Fibroblast of skin of abdomen (primary cell): Measurements from ENCODE around the gene PRAME.
"Not testable (repeated sequence)": the region's sequence is repeated elsewhere in the genome, so short reads cannot be mapped to it uniquely, and the experiment has no call there.

Experiments used
- DNase-seq: peaks from one replicate; pipeline ENCODE4 v3.0.0-alpha.2; 2013

The PRAME gene

DNA sequence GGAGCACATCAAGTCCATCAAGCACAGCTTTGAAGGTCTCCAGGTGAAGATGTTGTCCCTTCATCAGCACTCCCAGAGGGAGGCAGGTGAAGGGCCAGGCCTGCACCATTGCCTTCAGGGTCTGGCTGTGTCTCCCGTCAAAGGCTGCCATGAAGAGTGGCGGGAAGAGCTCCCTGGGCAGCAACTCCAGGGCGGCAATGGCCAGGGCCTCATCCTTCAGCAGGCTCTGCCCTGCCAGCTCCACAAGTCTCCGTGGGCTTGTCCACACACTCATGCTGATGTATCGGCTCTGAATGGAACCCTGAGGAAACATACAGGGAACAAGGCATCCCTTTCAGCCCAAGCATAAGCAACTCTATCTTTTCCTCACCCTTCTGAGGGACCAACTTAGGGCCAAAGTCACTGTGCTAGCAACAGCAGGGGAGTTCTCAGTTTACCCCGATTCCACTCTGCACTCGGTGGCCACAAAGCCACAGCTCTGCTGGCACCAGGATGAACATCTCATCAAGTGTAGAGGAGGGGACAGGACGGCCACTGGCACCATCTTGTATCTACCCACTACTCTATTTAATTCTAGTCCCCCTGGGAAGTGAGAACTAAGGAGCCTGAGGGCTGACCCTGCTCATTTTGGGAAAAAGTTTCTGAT lies 8.2 kb downstream of the PRAME start:
- DNase-seq, result no peak

DNA sequence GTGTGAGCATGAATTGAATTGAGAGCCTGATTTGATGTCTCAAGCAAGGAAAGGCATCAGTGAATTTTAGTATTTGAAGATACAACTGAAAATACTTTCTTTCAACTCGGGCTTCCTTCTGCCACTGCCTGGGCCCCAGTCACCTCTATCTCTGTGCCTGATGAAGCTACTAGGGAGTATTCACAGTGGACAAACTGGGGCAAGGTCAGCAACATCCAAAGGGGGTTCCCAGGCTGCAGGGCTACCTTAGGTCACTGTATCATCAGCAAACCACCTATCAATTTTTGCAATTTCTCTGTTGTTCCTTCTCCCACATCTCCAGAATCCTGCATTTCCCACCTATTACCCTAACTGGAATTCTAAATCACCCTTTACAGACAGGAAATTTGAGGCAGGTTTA lies 10.2 kb downstream of the PRAME start:
- DNase-seq, result no peak

DNA sequence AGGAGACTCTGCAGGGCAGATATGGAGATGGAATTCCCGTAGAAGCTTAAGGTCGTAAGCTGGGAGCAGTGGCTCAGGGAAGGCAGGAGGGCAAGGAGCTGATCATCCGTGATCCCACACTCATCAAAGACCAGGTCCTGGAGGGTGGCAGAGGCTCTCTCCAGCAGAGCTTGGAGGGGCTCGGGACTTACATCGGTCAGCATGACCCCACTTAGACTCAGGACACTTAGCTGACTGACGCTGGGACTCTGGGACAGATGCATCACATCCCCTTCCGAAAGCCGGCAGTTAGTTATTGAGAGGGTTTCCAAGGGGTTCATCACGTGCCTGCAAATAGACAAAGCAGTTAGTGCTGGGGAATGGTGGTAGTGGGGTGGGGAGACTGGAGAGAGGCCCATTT lies 10.7 kb downstream of the PRAME start:
- no peak for DNase-seq

DNA sequence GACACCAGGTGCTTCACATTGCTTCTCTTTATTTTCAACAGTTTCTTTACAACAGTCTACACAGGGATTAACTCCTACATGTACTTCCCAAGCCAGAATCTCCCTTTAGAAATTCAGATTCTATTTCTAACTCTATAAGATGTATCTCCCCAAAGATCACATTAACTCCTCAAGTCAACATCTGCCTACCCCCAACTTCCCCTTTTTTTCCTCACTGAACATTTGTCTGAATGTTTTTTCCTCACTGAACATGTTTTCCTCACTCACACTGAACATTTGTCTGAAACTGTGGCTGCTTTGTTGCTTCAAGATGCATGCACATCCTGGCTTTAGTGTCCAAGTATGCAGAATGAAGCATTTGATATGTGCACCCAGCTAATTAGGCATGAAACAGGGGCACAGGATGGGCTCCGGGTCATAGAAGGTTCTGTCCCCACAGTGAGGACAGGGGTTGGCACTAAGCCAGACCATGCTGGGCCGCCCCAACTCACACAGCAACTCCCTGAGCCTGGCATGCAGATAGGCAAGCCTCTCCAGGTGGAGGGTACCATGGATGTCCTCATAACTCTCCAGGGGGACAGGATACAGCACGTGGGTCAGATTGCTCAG lies 11.3 kb downstream of the PRAME start:
- no peak for DNase-seq

DNA sequence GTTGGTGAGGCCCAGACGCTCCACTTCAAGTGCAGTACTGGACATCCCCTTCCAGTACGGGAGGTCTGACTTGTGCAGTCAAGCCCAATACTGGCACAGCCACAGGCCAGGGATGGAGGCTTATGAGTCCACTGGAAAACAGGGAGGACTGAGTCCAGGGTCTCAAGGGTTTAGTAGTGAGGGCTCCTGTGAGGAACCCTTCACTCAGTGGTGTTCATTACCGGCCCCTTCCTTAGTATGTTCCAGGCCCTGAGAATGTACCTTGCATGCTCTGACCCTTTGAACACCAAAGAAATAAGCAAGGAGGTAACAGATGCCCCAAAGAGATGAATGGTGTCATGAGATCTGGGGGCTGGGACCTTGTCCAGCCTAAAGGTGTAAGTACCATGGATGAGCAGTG lies 11.8 kb downstream of the PRAME start:
- no peak for DNase-seq

DNA sequence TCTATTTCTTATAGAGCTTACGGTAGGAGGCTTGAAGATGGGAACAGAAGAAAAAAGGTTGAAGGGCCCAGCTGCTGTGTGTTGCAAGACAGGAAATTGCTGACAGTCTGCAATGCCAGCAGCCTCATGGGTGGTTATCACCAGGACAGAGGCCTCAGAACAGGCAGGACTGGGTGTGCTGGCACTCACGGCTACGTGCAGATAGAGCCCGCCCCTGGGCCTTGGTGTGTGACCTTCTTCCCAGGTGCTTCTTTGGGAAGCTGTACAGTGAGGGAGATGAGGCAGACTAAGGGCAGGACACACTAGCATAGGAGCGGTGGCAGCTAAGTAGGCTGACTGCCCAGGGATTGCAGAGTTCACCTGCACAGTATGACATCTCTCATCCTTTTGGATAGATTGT lies 12.6 kb downstream of the PRAME start:
- DNase-seq, result no peak

DNA sequence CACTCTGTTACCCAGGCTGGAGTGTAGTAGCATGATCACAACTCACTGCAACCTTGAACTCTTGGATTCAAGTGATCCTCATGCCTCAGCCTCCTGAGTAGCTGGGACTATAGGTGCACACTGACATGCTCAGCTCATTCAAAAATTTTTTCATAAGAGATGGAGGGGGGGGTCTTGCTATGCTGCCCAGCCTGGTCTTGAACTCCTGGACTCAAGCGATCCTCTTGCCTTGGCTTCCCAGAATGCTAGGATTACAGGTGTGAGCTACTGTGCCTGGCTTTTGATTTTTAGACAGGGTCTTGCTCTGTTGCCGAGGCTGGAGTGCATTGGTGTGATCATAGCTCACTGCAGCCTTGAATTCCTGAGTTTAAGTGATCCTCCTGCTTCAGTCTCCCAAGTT lies 14.0 kb downstream of the PRAME start:
- no peak for DNase-seq

DNA sequence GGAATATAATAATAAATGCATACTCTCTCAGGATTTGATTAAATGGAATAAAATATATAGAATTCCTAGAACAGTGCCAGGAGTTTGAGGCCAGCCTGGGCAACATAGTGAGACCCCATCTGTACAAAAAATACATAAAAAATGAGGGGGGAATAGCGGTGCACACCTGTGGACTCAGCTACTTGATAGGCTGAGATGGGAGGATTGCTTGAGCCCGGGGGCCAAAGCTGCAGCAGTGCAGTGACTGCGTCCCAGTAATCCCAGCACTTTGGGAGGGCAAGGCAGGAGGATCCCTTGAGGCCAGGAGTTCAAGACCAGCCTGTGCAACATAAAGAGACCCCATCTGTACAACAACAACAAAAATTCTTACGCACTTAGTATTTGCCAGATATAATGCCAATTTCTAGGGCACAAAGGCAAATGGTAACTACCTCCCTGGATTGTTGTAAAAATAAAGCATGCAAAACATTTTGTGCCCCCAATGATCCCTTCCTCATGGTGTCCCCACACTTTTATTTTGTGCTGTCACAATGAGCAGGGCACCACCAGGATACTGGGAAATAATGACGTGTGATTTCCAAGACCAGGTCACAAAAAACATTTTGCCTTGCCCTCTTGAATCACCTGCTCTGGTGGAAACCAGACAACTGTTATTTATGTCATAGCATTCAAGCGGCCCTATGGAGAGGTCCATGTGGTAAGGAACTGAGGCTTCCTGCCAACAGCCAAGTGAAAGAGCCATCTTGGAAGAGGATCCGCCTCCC lies 20.7 kb downstream of the PRAME start:
- no peak for DNase-seq

DNA sequence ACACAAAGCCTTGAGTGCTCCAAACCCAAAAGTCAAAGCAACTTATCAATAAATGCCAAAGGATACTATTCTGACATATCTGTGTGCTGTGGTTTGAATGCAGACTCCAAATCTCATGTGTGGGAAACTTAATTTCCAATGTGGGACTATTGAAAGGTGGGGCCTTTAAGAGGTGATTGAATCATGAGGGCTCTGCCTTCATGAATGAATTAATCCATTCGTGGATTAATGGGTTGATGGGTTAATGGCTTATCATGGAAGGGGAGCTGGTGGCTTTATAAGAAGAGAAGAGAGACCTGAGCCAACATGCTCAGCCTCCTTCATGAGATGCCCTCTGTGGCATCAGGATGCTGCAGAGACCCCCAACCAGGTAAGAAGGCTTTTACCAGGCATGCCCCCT lies 22.1 kb downstream of the PRAME start:
- DNase-seq, result no peak

DNA sequence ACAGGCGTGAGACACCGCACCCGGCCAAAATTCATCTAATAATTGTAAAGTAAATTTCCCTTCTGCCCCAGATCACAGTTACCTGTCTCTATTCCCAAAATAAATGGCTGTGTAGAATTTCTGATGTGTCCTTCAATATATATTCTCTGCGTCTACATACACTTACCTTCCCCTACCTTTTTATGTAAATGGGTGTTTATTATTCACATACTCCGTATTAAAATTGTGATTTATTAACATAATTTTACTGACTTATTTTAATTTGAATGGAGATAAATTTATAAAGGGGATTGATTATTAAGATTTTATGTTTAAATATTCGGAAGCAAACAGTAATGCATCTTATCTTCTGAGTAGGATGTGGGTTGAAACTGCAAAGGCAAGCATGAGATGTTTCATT lies 22.6 kb downstream of the PRAME start:
- DNase-seq, result no peak

DNA sequence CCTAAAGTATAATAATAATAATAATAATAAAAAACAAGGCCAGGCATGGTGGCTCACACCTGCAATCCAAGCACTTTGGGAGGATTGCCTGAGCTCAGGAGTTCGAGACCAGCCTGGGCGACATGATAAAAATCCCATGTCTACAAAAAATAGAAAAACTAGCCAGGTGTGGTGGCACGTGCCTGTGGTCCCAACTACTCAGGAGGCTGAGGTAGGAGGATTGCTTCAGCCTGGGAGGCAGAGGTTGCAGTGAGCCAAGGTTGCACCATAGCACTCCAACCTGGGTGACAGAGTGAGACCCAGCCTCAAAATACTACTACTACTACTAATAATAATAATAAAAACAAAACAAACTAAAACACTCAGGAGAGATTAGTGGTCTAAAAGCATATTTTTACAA lies 23.4 kb downstream of the PRAME start:
- no peak for DNase-seq

DNA sequence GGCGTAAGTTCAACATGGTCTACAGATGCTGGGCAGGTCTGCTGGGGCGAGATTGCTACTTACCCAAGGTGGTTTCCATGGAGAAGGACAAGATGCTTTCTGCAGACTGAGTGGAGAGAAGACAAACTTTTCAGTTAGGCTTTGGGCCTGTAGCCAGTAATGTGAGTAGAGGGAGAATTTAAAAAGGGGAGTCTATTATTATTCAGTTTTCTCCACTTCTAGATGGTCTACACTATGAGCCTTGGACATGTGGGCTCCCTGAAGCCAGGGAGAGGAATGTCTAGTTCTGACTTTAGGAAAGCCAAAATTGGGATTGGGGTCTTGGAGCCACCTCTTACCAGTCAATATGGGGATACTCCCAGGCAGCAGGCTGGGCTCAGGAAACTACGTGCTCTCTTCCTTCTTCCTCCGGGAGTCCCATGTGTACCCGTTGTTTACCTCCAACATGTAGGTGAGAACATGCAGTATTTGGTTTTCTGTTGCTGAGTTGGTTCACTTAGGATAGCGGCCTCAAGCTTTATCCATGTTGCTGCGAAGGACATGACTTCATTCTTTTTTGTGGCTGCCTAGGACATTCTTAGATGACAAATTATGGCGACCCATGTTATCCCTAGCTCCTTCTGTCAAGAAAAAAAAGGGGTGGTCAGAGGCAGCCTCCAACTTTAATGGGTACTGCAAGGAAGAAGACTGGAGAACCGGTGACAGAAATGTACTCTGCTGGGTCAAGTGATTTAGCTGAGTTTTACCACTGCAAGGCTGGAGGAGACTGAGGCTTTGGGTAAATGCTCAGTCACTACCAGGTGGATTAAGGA lies 24.3 kb downstream of the PRAME start:
- no peak for DNase-seq

DNA sequence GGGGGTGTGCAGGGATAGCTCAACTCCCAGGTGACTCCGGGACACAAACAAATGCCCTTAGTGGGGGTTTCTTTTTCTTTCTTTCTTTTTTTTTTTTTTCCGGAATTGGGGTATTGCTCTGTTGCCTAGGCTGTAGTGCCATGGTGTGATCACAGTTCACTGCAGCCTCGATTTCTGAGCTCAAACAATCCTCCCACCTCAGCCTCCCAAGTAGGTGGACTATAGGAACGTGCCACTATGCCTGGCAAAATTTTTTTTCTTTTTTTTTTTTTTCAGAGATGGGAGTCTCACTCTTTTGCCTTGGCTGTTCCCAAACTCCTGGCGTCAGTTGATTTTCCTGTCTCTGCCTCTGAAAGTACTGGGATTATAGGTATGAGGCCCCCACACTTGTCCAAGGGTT lies 25.2 kb downstream of the PRAME start:
- no peak for DNase-seq

DNA sequence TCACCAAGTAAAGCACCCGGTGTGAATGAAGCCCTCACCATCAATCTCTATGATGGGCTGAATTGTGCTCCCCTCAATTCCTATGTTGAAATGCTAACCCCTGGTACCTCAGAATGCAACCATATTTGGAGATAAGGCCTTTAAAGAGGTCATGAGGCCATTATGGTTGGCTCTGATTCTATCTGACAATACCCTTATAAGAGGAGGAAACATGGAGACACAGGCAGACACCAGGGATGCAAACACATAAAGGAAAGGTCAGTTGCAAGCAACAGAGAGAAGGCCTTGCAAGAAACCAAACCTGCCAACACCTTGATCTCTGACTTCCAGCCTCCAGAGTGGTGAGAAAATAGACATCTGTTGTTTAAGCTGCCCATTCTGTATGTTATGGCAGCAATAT lies 25.6 kb downstream of the PRAME start:
- no peak for DNase-seq

DNA sequence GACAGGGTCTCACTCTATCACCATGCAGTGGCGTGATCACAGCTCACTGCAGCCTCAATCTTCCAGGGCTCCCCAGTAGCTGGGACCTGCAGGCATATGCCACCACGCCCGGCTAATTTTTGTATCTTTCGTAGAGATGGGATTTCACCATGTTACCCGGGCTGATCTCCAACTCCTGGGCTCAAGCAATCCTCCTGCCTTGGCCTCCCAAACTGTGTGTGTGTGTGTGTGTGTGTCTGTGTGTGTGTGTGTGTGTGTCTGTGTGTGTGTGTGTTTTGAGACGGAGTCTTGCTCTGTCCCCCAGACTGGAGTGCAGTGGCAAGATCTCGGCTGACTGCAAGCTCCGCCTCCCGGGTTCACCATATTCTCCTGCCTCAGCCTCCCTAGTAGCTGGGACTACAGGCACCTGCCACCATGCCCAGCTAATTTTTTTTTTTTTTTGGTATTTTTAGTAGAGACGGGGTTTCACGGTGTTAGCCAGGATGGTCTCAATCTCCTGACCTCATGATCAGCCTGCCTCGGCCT lies 26.5 kb downstream of the PRAME start:
- not testable (repeated sequence) for DNase-seq

DNA sequence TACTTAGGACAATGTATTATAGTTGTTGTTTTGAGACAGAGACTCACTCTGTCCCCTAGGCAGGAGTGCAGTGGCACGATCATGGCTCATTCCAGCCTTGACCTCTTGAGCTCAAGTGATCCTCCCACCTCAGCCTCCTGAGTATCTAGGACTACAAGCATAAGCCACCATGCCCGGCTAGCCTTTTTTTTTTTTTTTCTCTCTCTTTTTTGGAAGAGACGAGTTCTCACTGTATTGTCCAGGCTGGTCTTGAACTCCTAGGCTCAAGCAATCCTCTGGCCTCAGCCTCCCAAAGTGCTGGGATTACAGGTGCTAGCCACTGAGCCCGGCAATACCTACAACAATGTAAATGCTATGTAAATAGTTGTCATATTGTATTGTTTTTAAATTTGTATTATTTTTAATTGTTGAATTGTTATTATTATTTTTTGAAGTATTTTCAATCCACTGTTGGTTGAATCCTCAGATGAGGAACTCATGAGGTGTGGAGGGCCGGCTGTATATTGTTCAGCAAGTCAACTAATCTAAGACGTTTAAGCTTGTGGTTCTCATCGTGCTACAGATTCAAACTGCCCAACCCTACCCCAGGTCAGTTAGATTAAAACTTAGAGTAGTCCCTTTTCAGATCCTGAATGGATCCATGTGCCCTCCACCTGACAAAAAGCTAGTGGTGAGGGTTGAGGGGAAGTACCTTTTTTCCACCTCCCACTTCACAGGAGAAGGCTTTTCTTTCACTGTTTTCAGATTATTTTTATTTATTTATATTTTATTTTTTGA lies 27.1 kb downstream of the PRAME start:
- no peak for DNase-seq

DNA sequence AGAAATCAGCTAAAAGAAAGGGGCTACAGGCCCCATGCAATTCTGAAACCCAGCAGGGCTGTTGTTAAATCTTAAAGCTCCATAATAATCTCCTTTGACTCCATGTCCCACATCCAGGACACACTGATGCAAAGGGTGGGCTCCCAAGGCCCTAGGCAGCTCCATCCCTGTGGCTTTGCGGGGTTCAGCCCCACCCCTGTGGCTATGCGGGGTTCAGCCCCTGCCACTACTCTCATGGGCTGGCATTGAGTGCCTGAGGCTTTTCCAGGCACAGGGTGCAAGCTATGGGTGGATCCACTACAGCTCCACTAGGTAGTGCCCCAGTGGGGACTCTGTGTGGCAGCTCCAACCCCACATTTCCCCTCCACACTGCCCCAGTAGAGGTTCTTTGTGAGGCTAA lies 30.3 kb downstream of the PRAME start:
- no peak for DNase-seq

DNA sequence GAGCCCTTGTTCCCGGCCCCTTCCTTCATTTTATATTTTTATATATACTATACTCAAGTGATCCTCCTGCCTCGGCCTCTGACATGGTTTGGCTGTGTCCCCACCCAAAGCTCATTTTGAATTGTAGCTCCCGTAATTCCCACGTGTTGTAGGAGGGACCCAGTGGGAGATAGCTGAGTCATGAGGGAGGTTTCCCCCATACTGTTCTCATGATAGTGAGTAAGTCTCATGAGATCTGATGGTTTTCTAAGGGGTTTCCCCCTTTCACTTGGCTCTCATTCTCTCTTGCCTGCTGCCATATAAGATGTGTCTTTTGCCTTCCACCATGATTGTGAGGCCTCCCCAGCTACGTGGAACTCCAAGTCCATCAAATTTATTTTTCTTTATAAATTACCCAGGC lies 31.8 kb downstream of the PRAME start:
- no peak for DNase-seq

DNA sequence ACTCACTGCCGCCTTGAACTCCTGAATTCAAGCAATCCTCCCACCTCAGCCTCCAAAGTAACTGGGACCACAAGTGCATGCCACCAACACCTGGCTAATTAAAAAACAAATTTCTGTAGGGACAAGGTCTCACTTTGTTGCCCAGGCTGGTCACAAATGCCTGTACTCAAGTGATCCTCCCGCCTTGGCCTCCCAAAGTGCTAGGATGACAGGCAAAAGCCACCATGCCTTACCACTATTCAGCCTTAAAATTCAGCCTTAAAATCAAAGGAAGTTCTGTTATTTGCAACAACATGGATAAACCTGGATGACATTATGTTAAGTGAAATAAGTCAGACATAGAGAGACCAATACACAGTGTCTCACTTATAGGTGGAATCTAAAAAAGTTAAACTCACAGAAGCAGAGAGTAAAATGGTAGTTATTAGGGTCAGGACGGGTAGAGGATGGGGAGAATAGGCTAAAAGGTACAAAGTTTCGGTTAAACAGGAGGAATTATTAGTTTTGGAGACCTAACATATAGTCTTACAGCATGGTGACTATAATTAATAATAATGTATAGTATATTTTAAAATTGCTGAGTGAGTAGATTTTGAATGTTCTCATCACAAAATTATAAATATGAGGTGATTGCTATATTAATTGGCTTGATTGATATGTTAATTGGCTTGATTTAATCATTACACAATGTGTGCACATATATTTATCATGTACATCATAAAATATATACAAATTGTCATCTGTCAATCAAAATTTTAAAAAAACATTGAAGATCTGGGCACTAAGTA lies 32.7 kb downstream of the PRAME start:
- DNase-seq, result no peak

DNA sequence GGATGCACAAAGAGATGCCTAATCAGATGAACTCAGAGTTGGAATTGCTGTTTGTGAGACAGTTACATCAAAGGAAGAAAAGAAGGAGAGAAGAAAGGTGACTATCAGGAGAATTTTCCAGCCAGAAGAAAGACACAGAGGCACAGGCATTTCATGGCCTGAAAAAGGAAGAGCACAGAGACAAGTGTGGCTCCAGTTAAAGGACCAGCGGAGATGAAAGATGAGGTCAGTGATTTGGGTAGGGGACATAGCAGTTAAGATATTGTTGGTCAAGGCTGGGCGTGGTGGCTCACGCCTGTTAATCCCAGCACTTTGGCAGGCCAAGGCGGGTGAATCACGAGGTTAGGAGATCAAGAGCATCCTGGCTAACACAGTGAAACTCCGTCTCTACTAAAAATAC lies 35.6 kb downstream of the PRAME start:
- no peak for DNase-seq

DNA sequence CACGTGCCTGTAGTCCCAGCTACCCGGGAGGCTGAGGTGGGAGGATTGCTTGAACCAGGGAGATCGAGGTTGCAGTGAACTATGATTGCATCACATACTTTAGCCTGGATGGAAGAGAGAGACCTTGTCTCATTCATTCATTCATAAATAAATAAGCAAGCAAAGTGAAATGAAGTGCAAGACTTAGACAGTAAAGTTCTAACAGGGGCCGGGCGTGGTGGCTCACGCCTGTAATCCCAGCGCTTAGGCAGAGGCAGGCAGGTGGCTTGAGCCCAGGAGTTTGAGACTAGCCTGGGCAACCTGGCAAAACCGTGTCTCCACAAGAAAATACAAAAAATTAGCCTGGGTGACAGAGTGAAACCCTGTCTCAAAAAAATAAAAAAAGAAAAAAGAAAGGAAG lies 37.4 kb downstream of the PRAME start:
- DNase-seq, result no peak
